Subcutaneous abdominal adipose tissue (tissue), 5 donors: Measurements from ENCODE around the gene TGDS.

Source experiments
- H3K27ac ChIP-seq: one replicate; pipeline ENCODE4 v1.7.0; 2013; ENCODE audit warnings: low read depth, mild to moderate bottlenecking, inconsistent platforms, low read length, moderate library complexity
- H3K27me3 ChIP-seq, 5 donors: one replicate each; pipeline ENCODE4 v1.7.0; 2013; ENCODE audit warnings: low read length in 5 of 5, inconsistent platforms in 1 of 5; ENCODE audit not compliant: control insufficient read depth in 5 of 5, insufficient read depth in 4 of 5
- H3K36me3 ChIP-seq, 5 donors: one replicate each; pipeline ENCODE4 v1.7.0; 2013; ENCODE audit warnings: low read length in 5 of 5; ENCODE audit not compliant: control insufficient read depth in 5 of 5, insufficient read depth in 5 of 5
- H3K4me1 ChIP-seq, 5 donors: one replicate each; pipeline ENCODE4 v1.7.0; 2013; ENCODE audit warnings: low read length in 5 of 5, mild to moderate bottlenecking in 3 of 5, moderate library complexity in 1 of 5; ENCODE audit not compliant: control insufficient read depth in 5 of 5, insufficient read depth in 5 of 5
- H3K4me3 ChIP-seq, 5 donors: one replicate each; pipeline ENCODE4 v1.7.0; 2013; ENCODE audit warnings: low read length in 5 of 5, low read depth in 1 of 5
- H3K9ac ChIP-seq, 5 donors: one replicate each; pipeline ENCODE4 v1.7.0; 2013; ENCODE audit warnings: low read length in 5 of 5, mild to moderate bottlenecking in 4 of 5, moderate library complexity in 3 of 5
- H3K9me3 ChIP-seq, 5 donors: one replicate each; pipeline ENCODE4 v1.7.0; 2013; ENCODE audit warnings: low read length in 5 of 5; ENCODE audit not compliant: control insufficient read depth in 5 of 5
- donor health status: healthy.
- donor health status: healthy.
- donor health status: healthy.
- donor health status: healthy.
- donor health status: healthy.

TGDS gene

GRCh38 chr13:94583926-94584325, 12.0 kb downstream of the TGDS start:
- H3K9ac ChIP-seq = peak overlapping the region in 1 of 5 donors; percentile 35
- H3K4me1 ChIP-seq = peaks cover 0 to 13% (median 3%) of the 10 kb centered on the region in 5 donors
- no peaks in the 10 kb centered on the region for H3K27me3 ChIP-seq
- peak overlapping the region; percentile 77 for H3K27ac ChIP-seq
- peaks cover 28 to 38% (median 33%) of the 10 kb centered on the region in 5 donors for H3K36me3 ChIP-seq
- no peaks in the 10 kb centered on the region for H3K9me3 ChIP-seq
- H3K4me3 ChIP-seq = no peak overlapping the region

- no peak overlapping the region for H3K4me3 ChIP-seq
- H3K4me1 ChIP-seq = peaks cover 0 to 9% (median under 1%) of the 10 kb centered on the region in 5 donors
These were observed 16.9 kb downstream of the TGDS start for GRCh38 chr13:94579063-94579462.

GRCh38 chr13:94569615-94570014, 26.3 kb downstream of the TGDS start:
- H3K36me3 ChIP-seq = peaks cover 28 to 47% (median 45%) of the 10 kb centered on the region in 5 donors
- H3K9ac ChIP-seq = no peak overlapping the region
- no peaks in the 10 kb centered on the region for H3K9me3 ChIP-seq
- no peaks in the 10 kb centered on the region for H3K4me1 ChIP-seq
- H3K27ac ChIP-seq = no peak overlapping the region
- H3K27me3 ChIP-seq = no peaks in the 10 kb centered on the region
- no peak overlapping the region for H3K4me3 ChIP-seq

More at GRCh38 chr13:94579063-94579462, 16.9 kb downstream of the TGDS start:
- peaks cover 45 to 70% (median 52%) of the 10 kb centered on the region in 5 donors for H3K36me3 ChIP-seq
- no peak overlapping the region for H3K27ac ChIP-seq
- H3K9me3 ChIP-seq = no peaks in the 10 kb centered on the region
- no peaks in the 10 kb centered on the region for H3K27me3 ChIP-seq
- no peak overlapping the region for H3K9ac ChIP-seq

GRCh38 chr13:94568443-94568842, 27.5 kb downstream of the TGDS start:
- Histone ChIP-seq H3K4me1 (no peaks in the 10 kb centered on the region), H3K36me3 (peaks cover 17 to 39% (median 38%) of the 10 kb centered on the region in 5 donors), H3K9me3 (no peaks in the 10 kb centered on the region), H3K27ac (no peak overlapping the region), H3K27me3 (no peaks in the 10 kb centered on the region), H3K9ac (no peak overlapping the region), H3K4me3 (no peak overlapping the region)

GRCh38 chr13:94567581-94567980, 28.4 kb downstream of the TGDS start:
- Histone ChIP-seq H3K4me1 (no peaks in the 10 kb centered on the region), H3K27ac (no peak overlapping the region), H3K4me3 (no peak overlapping the region), H3K27me3 (no peaks in the 10 kb centered on the region), H3K9ac (no peak overlapping the region), H3K36me3 (peaks cover 11 to 33% (median 29%) of the 10 kb centered on the region in 5 donors), H3K9me3 (no peaks in the 10 kb centered on the region)

DNA sequence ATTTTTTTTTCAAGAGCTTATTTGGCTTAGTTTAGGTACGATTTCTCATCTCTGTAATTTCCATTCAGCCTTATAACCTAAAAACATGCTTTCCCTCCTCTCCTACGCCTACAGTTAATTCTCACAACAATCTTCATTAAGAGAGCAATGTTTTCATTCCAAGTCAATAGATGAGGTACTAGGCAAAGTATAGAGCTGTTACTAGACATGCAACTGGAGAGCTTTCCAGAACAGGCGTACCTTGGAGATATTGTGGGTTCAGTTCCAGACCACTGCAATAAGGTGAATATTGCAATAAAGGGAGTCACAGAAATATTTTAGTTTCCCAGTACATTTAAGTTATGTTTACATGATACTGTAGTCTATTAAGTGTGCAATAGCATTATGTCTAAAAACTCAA, 34.8 kb downstream of the TGDS start:
- Histone ChIP-seq H3K4me3 (no peak overlapping the region), H3K27ac (no peak overlapping the region), H3K36me3 (peaks cover 0 to 4% (median 0%) of the 10 kb centered on the region in 5 donors), H3K4me1 (peaks cover 0 to 15% (median 8%) of the 10 kb centered on the region in 5 donors), H3K27me3 (no peaks in the 10 kb centered on the region), H3K9me3 (no peaks in the 10 kb centered on the region), H3K9ac (no peak overlapping the region)

- Histone ChIP-seq H3K4me1 (peaks cover 0 to 21% (median 12%) of the 10 kb centered on the region in 5 donors), H3K9ac (no peak overlapping the region), H3K27me3 (no peaks in the 10 kb centered on the region), H3K36me3 (peaks cover 0 to 4% (median 0%) of the 10 kb centered on the region in 5 donors), H3K9me3 (no peaks in the 10 kb centered on the region), H3K27ac (no peak overlapping the region), H3K4me3 (no peak overlapping the region)
These were observed 35.8 kb downstream of the TGDS start for GRCh38 chr13:94560116-94560515.

DNA sequence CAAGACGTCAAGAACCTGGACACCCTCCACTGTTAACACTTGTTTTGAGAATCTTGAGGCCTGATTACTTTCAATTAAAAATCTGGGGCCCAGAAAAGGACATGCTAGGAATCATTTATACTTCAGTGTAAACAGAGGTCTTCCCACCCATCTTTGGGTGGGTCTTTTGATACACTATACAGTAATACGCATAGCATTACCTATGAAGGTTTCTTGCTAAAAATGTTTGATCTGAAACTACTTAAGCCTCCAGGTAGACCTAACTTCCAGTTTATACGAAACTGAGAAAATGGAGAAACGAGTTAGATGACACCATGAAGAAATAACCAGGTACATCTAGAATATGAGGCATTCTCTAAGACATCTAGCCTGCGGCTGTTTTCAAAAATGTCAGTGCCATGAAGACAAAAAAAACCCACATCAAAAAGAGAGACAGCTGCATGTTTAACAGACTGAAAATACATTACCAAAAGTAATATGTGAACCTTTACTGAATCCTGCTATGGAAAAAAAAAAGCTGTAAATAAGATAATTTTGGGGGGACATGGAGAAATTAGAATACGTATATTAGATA, 36.6 kb downstream of the TGDS start:
- no peaks in the 10 kb centered on the region for H3K27me3 ChIP-seq
- H3K4me1 ChIP-seq = peaks cover 0 to 21% (median 12%) of the 10 kb centered on the region in 5 donors
- no peak overlapping the region for H3K9ac ChIP-seq
- no peak overlapping the region for H3K27ac ChIP-seq
- H3K9me3 ChIP-seq = no peaks in the 10 kb centered on the region
- no peak overlapping the region for H3K4me3 ChIP-seq
- peaks cover 0 to 4% (median 0%) of the 10 kb centered on the region in 5 donors for H3K36me3 ChIP-seq

GRCh38 chr13:94558716-94559115, 37.2 kb downstream of the TGDS start:
- Histone ChIP-seq H3K27ac (no peak overlapping the region), H3K9me3 (no peaks in the 10 kb centered on the region), H3K4me1 (peaks cover 0 to 21% (median 12%) of the 10 kb centered on the region in 5 donors), H3K36me3 (peaks cover 0 to 4% (median 0%) of the 10 kb centered on the region in 5 donors), H3K9ac (no peak overlapping the region), H3K27me3 (no peaks in the 10 kb centered on the region), H3K4me3 (no peak overlapping the region)

GRCh38 chr13:94557684-94558235, 38.2 kb downstream of the TGDS start:
- Histone ChIP-seq H3K27ac (no peak overlapping the region), H3K9me3 (no peaks in the 10 kb centered on the region), H3K4me3 (no peak overlapping the region), H3K27me3 (no peaks in the 10 kb centered on the region), H3K9ac (no peak overlapping the region), H3K4me1 (peaks cover 0 to 21% (median 12%) of the 10 kb centered on the region in 5 donors), H3K36me3 (peaks cover 0 to under 1% (median 0%) of the 10 kb centered on the region in 5 donors)
